CD4-positive, CD25-positive, alpha-beta regulatory T cell (primary cell): ENCODE measurements around the gene FASTKD3. TPM values are rescaled to one million over a fixed set of nuclear protein-coding genes. Genes with fewer than 3 reads are reported as not detected.

Experiments
- ATAC-seq, 2 donors: fragments of 150-1000 bp; cut with Tn5 transposase; one replicate each; pipeline ENCODE4 v1.10.0; 2021; ENCODE audit warnings: low read depth in 2 of 2, moderate number of reproducible peaks in 2 of 2, moderate library complexity in 1 of 2
- DNase-seq, 3 donors: peaks; one replicate each; pipeline versions ENCODE4 v3.0.0 to v3.0.0-alpha.2; 2012 to 2022; ENCODE audit warnings: mixed read lengths in 1 of 3
- H3K27ac ChIP-seq: one replicate; pipeline ENCODE4 v1.7.0; 2013; ENCODE audit warnings: mild to moderate bottlenecking, low read length; ENCODE audit not compliant: insufficient read depth, poor library complexity, severe bottlenecking
- H3K27me3 ChIP-seq: one replicate; pipeline ENCODE4 v1.7.0; 2013; ENCODE audit warnings: low read length; ENCODE audit not compliant: control insufficient read depth, insufficient read depth
- H3K36me3 ChIP-seq: one replicate; pipeline ENCODE4 v1.7.0; 2013; ENCODE audit warnings: mild to moderate bottlenecking, low read length, moderate library complexity; ENCODE audit not compliant: control insufficient read depth, insufficient read depth
- H3K4me1 ChIP-seq: 2 replicates; pipeline ENCODE4 v1.7.0; 2013; ENCODE audit warnings: mild to moderate bottlenecking, low read length; ENCODE audit not compliant: insufficient read depth, control insufficient read depth, poor library complexity, severe bottlenecking
- H3K4me3 ChIP-seq: one replicate; pipeline ENCODE4 v1.7.0; 2013; ENCODE audit warnings: low read depth, mild to moderate bottlenecking, low read length, moderate library complexity
- H3K9me3 ChIP-seq, 2 experiments: 1 replicate in 1 of 2; 2 replicates in 1 of 2; pipeline ENCODE4 v1.7.0; 2013; ENCODE audit warnings: low read length in 2 of 2, mild to moderate bottlenecking in 1 of 2, moderate library complexity in 1 of 2; ENCODE audit not compliant: control insufficient read depth in 2 of 2
- H3K27ac Mint-ChIP-seq, 3 donors: one replicate each; pipeline ENCODE4 v1.8.0; 2020 to 2022; ENCODE audit warnings: mild to moderate bottlenecking in 3 of 3, mixed read lengths in 3 of 3, moderate library complexity in 2 of 3
- H3K27me3 Mint-ChIP-seq: one replicate; pipeline ENCODE4 v1.8.0; 2022; ENCODE audit warnings: mild to moderate bottlenecking, mixed read lengths
- H3K36me3 Mint-ChIP-seq: one replicate; pipeline ENCODE4 v1.8.0; 2020; ENCODE audit warnings: mixed read lengths
- H3K4me1 Mint-ChIP-seq, 4 donors: one replicate each; pipeline ENCODE4 v1.8.0; 2020 to 2022; ENCODE audit warnings: mixed read lengths in 4 of 4, mild to moderate bottlenecking in 1 of 4
- H3K4me3 Mint-ChIP-seq, 4 donors: one replicate each; pipeline ENCODE4 v1.8.0; 2020 to 2022; ENCODE audit warnings: mild to moderate bottlenecking in 4 of 4, mixed read lengths in 4 of 4, moderate library complexity in 3 of 4
- H3K9me3 Mint-ChIP-seq, 7 donors: one replicate each; pipeline ENCODE4 v1.8.0; 2020 to 2022; ENCODE audit warnings: mixed read lengths in 7 of 7, mild to moderate bottlenecking in 3 of 7, moderate library complexity in 2 of 7
- polyA plus RNA-seq, 4 donors: library from polyadenylated mRNA; unstranded; fragments of 300-500 nt; fragmentation: Illumina TruSeq; gene quantifications; one replicate each; pipeline ENCODE4 v1.2.3, GENCODE V29; 2021
- total RNA-seq: library from RNA; stranded (reverse); gene quantifications from one replicate; pipeline ENCODE4 v1.2.3, GENCODE V29; 2022

FASTKD3 gene
- total and polyA plus RNA-seq, 5 donors from 2014 or later = 7.0 to 16.8 (median 15.2) TPM

GRCh38 chr5:7904170-7904569, 35.3 kb upstream of the FASTKD3 start:
- Histone ChIP-seq H3K4me3 (no peak overlapping the region), H3K27me3 (no peaks in the 10 kb centered on the region), H3K4me1 (no peaks in the 10 kb centered on the region), H3K36me3 (peaks cover 84% of the 10 kb centered on the region), H3K27ac (no peak overlapping the region), H3K9me3 (peaks cover 10 to 20% of the 10 kb centered on the region in 2 experiments)
- H3K27me3 Mint-ChIP-seq = no peaks in the 10 kb centered on the region
- H3K4me1 Mint-ChIP-seq = no peaks in the 10 kb centered on the region
- H3K4me3 Mint-ChIP-seq = no peak overlapping the region
- peak overlapping the region in 1 of 3 donors; percentile 32 for H3K27ac Mint-ChIP-seq
- ATAC-seq (no peak), DNase-seq (no peak)
- peaks cover 64% of the 10 kb centered on the region for H3K36me3 Mint-ChIP-seq
- peaks cover 0 to 22% (median 11%) of the 10 kb centered on the region in 7 donors for H3K9me3 Mint-ChIP-seq

DNA sequence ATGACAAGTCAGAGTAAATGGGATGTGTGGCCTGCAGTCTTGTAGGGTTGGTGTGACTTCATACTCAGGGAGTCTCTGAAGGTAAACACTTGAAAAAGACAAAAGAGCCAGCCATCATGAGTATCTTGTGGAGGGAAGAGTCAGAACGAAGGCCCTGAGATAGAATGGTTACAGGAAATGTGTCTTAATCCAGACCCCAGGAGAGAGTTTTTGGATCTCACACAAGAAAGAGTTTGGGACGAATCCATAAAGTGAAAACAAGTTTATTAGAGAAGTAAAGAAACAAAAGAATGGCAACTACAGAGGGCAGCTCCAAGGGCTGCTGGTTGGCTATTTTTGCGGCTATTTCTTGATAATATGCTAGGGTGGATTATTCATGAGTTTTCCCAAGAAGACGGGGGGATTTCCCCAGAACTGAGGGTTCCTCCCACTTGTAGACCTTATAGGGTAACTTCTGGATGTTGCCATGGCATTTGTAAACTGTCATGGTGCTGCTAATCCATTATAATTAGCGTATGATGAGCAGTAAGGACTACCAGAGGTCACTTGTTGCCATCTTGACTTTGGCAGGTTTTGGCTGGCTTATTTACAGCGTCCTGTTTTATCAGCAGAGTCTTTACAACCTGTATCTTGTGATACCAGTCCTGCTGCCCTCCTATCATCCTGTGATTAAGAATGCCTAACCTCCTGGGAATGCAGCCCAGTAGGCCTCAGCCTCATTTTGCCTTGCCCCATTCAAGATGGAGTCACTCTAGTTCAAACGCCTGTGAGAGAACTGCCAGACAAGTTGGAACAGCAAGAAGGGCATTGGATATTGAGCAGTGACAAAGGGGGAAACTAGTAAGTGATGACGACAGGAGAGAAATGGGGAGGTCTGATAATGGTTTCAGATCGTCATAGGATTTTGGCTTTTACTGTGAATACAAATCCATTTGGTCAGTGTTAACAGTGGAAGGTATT, 34.1 kb upstream of the FASTKD3 start:
- H3K27me3 Mint-ChIP-seq = no peaks in the 10 kb centered on the region
- peaks cover 84% of the 10 kb centered on the region for H3K36me3 ChIP-seq
- H3K4me1 ChIP-seq = no peaks in the 10 kb centered on the region
- H3K27ac Mint-ChIP-seq = peak overlapping the region in 1 of 3 donors; percentile 54
- H3K9me3 Mint-ChIP-seq = peaks cover 0 to 10% (median 6%) of the 10 kb centered on the region in 7 donors
- H3K9me3 ChIP-seq = peaks cover 6 to 7% of the 10 kb centered on the region in 2 experiments
- peaks cover 0 to 9% (median 0%) of the 10 kb centered on the region in 4 donors for H3K4me1 Mint-ChIP-seq
- DNase-seq (no peak), ATAC-seq (no peak)
- no peaks in the 10 kb centered on the region for H3K27me3 ChIP-seq
- no peak overlapping the region for H3K27ac ChIP-seq
- no peak overlapping the region for H3K4me3 Mint-ChIP-seq
- no peak overlapping the region for H3K4me3 ChIP-seq
- H3K36me3 Mint-ChIP-seq = peaks cover 64% of the 10 kb centered on the region

DNA sequence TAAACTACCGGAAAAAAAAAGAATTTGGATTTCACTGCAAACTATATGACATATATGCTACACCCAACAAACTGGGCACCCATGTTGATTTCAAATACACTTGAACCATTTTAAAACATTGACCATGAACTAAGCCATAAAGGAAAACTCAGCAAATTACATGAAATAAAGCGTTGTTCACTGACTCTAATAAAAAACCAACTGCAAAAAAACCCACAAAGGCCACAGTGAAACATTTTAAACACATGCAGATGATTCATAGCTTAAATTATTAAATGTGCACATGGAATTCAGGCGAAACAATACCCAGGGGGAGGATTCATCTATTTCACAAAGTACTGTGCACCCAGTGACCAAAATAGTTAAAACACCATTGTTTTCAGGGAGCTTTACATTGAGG, 33.4 kb upstream of the FASTKD3 start:
- peaks cover 84% of the 10 kb centered on the region for H3K36me3 ChIP-seq
- Mint-ChIP-seq H3K4me3 (no peak overlapping the region), H3K36me3 (peaks cover 64% of the 10 kb centered on the region)

GRCh38 chr5:7897014-7897600, 28.3 kb upstream of the FASTKD3 start:
- Histone ChIP-seq H3K4me1 (no peaks in the 10 kb centered on the region), H3K9me3 (no peaks in the 10 kb centered on the region), H3K36me3 (peaks cover 98% of the 10 kb centered on the region), H3K4me3 (no peak overlapping the region), H3K27ac (no peak overlapping the region), H3K27me3 (no peaks in the 10 kb centered on the region)
- Mint-ChIP-seq H3K36me3 (peaks cover 60% of the 10 kb centered on the region), H3K4me3 (no peak overlapping the region), H3K27ac (no peak overlapping the region), H3K27me3 (no peaks in the 10 kb centered on the region), H3K9me3 (no peaks in the 10 kb centered on the region), H3K4me1 (peaks cover 0 to 33% (median 5%) of the 10 kb centered on the region in 4 donors)
- DNase-seq (peak in 1 of 3 donors; percentile 59), ATAC-seq (peak in 1 of 2 donors; percentile 39)

More for the DNA sequence above, 33.4 kb upstream of the FASTKD3 start:
- Histone ChIP-seq H3K4me3 (no peak overlapping the region), H3K4me1 (no peaks in the 10 kb centered on the region), H3K27me3 (no peaks in the 10 kb centered on the region), H3K9me3 (peaks cover 0 to under 1% of the 10 kb centered on the region in 2 experiments), H3K27ac (no peak overlapping the region)
- no peak overlapping the region for H3K27ac Mint-ChIP-seq
- no peaks in the 10 kb centered on the region for H3K27me3 Mint-ChIP-seq
- peaks cover 0 to 4% (median 3%) of the 10 kb centered on the region in 7 donors for H3K9me3 Mint-ChIP-seq
- H3K4me1 Mint-ChIP-seq = peaks cover 0 to 9% (median 0%) of the 10 kb centered on the region in 4 donors
- DNase-seq = no peak
- ATAC-seq = no peak

DNA sequence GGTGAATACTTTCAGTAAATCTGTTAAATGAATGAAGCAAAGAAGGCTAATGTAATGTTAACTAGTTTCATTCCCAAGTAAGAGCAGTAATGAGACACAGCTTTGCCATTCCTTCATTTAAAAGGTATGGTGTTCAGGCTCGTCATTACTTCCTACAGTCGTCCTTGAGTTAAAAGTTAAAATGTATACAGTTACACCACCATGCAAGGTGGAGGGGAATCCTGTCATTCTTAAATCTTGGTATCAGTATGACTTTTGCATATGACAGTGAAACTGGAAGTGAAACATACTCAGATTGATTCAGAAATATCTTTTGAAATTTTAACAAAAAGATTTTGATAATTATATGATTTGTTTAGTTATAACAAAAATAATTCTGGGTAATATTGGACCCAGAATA, 26.0 kb upstream of the FASTKD3 start:
- Histone ChIP-seq H3K27me3 (no peaks in the 10 kb centered on the region), H3K9me3 (no peaks in the 10 kb centered on the region), H3K27ac (no peak overlapping the region), H3K4me3 (no peak overlapping the region), H3K4me1 (no peaks in the 10 kb centered on the region), H3K36me3 (peaks cover 95% of the 10 kb centered on the region)
- Mint-ChIP-seq H3K9me3 (no peaks in the 10 kb centered on the region), H3K4me3 (no peak overlapping the region), H3K27me3 (no peaks in the 10 kb centered on the region), H3K4me1 (peaks cover 0 to 34% (median 5%) of the 10 kb centered on the region in 4 donors), H3K36me3 (peaks cover 68% of the 10 kb centered on the region), H3K27ac (peak overlapping the region in 2 of 3 donors; percentile 14 to 64)
- ATAC-seq (no peak), DNase-seq (peak in 1 of 3 donors; percentile 26)

DNA sequence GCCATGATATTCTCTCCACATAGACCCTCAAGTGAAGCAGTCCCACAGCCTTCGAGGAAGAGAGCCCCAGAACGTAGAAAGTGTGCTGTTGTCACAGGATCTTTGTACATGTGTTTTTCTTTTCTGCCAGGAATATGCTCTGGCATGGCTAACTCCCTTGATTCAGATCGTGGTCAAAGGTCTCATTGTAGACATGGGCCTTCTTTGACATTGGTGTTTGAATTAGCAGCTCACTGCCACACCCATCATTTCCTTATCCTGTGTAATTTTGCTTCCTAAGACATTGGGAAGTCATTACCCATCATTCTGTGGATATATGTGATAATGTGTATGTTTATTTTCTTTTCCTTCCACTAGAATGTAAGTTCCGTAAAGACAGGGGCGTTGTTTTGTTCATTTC, 25.6 kb upstream of the FASTKD3 start:
- ATAC-seq (no peak), DNase-seq (no peak)
- no peak overlapping the region for H3K4me3 ChIP-seq
- Mint-ChIP-seq H3K4me3 (no peak overlapping the region), H3K9me3 (no peaks in the 10 kb centered on the region), H3K4me1 (peaks cover 0 to 34% (median 5%) of the 10 kb centered on the region in 4 donors), H3K27me3 (no peaks in the 10 kb centered on the region), H3K27ac (peak overlapping the region in 2 of 3 donors; percentile 14 to 64), H3K36me3 (peaks cover 66% of the 10 kb centered on the region)
- no peaks in the 10 kb centered on the region for H3K4me1 ChIP-seq
- H3K27ac ChIP-seq = no peak overlapping the region
- H3K36me3 ChIP-seq = peaks cover 95% of the 10 kb centered on the region
- no peaks in the 10 kb centered on the region for H3K9me3 ChIP-seq
- no peaks in the 10 kb centered on the region for H3K27me3 ChIP-seq

- Mint-ChIP-seq H3K27me3 (no peaks in the 10 kb centered on the region), H3K9me3 (no peaks in the 10 kb centered on the region), H3K4me3 (no peak overlapping the region), H3K4me1 (peaks cover 6 to 22% (median 9%) of the 10 kb centered on the region in 4 donors), H3K27ac (no peak overlapping the region), H3K36me3 (peaks cover 61% of the 10 kb centered on the region)
- Histone ChIP-seq H3K4me1 (no peaks in the 10 kb centered on the region), H3K36me3 (peaks cover 83% of the 10 kb centered on the region), H3K27me3 (no peaks in the 10 kb centered on the region), H3K9me3 (no peaks in the 10 kb centered on the region), H3K27ac (no peak overlapping the region), H3K4me3 (no peak overlapping the region)
- no peak for ATAC-seq
- no peak for DNase-seq
Measured at GRCh38 chr5:7888901-7889300, 20.1 kb upstream of the FASTKD3 start.
